Type B pancreatic cell (in vitro differentiated cells): ENCODE results near the gene LRP1B. TPM values are rescaled to one million over a fixed set of nuclear protein-coding genes. Genes with fewer than 3 reads are reported as not detected.

ENCODE experiments used
- DNase-seq: peaks from one replicate; pipeline ENCODE4 v3.0.0; 2021; ENCODE audit warnings: mixed read lengths; ENCODE audit not compliant: unreplicated experiment; ENCODE audit errors: extremely low spot score
- H3K27ac Mint-ChIP-seq: 2 replicates; pipeline ENCODE4 v1.8.0; 2021; ENCODE audit warnings: mild to moderate bottlenecking, mixed read lengths
- H3K27me3 Mint-ChIP-seq: 2 replicates; pipeline ENCODE4 v1.8.0; 2021; ENCODE audit warnings: mixed read lengths
- H3K36me3 Mint-ChIP-seq: 2 replicates; pipeline ENCODE4 v1.8.0; 2021; ENCODE audit warnings: mixed read lengths
- H3K4me1 Mint-ChIP-seq: one replicate; pipeline ENCODE4 v1.8.0; 2021; ENCODE audit warnings: mixed read lengths; ENCODE audit not compliant: unreplicated experiment
- H3K4me3 Mint-ChIP-seq: 2 replicates; pipeline ENCODE4 v1.8.0; 2021; ENCODE audit warnings: mild to moderate bottlenecking, mixed read lengths
- H3K9me3 Mint-ChIP-seq: 2 replicates; pipeline ENCODE4 v1.8.0; 2021; ENCODE audit warnings: mixed read lengths
- total RNA-seq: library from RNA; stranded (reverse); gene quantifications from 2 replicates; pipeline ENCODE4 v1.2.1, GENCODE V29; 2021; ENCODE audit warnings: low replicate concordance
- TF ChIP-seq, protein P1 (sequence below): fragments of 200-600 bp; sonication (generic); conservative IDR thresholded peaks from 2 replicates; pipeline ENCODE4 v1.5.0; 2021; ENCODE audit warnings: antibody characterized with exemption, mild to moderate bottlenecking

The LRP1B gene
- total RNA-seq, 1 donor from 2014 or later = 16.0 TPM

DNA sequence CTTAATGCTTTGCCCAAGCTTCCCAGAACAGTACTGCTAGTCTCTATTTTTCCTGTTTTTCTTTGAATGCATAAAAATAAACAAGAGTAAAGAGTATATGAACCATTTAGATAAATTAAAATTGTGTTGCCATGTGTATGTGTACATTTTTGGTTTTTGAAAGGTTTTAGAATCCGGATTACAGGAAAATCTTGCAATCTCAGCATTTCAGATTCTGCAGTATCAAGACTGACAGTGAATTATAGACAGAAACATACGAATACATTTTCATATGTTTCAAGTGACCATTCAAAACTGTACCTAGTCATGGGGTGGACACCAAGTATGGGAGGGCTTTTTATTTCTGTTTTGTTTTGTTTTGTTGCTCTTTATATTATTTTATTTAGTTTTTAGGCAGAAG, 604.1 kb downstream of the LRP1B start:
- Mint-ChIP-seq H3K4me3 (no peak overlapping the region), H3K27me3 (no peaks in the 10 kb centered on the region), H3K9me3 (no peaks in the 10 kb centered on the region), H3K27ac (no peak overlapping the region), H3K4me1 (peaks cover 4% of the 10 kb centered on the region), H3K36me3 (no peaks in the 10 kb centered on the region)
- TF ChIP-seq, protein P1, sequence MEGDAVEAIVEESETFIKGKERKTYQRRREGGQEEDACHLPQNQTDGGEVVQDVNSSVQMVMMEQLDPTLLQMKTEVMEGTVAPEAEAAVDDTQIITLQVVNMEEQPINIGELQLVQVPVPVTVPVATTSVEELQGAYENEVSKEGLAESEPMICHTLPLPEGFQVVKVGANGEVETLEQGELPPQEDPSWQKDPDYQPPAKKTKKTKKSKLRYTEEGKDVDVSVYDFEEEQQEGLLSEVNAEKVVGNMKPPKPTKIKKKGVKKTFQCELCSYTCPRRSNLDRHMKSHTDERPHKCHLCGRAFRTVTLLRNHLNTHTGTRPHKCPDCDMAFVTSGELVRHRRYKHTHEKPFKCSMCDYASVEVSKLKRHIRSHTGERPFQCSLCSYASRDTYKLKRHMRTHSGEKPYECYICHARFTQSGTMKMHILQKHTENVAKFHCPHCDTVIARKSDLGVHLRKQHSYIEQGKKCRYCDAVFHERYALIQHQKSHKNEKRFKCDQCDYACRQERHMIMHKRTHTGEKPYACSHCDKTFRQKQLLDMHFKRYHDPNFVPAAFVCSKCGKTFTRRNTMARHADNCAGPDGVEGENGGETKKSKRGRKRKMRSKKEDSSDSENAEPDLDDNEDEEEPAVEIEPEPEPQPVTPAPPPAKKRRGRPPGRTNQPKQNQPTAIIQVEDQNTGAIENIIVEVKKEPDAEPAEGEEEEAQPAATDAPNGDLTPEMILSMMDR = no peak
- DNase-seq = no peak

DNA sequence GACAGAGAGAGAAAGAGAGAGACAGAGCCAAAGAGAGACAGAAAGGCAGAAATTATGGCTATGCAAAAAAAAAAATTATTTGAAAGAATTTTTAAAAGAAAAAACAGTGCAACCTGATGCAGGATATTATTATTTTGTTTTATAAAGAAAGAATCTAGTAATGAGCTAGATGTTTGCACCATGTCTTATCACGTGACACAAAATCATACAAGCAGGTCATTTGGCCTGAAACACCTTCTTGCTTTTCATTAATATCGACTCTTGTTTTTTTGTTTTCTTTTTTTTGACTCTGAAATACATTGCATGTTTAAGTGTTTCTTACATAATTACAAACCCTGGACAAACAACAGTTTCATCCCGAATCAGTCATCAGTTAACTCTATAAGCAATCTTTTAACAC, 606.0 kb downstream of the LRP1B start:
- Mint-ChIP-seq H3K27ac (no peak overlapping the region), H3K4me3 (no peak overlapping the region), H3K4me1 (peaks cover 4% of the 10 kb centered on the region), H3K27me3 (no peaks in the 10 kb centered on the region), H3K9me3 (no peaks in the 10 kb centered on the region), H3K36me3 (no peaks in the 10 kb centered on the region)
- TF ChIP-seq, protein P1 = no peak
- no peak for DNase-seq

DNA sequence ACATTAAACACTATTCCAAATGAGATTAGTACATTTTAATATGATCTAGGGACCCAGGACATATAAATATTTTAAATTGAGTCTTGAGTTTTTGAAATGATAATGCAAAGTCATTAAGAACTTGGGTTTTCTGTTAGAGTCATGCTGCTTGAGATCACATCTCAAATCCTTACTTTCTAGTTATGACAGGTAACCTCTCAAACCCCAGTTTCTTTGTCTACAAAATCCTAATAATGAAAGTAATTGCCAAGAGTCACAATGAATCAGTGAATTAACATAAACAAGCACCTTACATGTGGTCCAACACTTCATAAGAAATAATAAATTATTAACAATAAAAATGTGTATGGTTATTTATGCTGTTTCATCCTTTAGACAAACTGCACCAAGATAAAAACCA, 607.6 kb downstream of the LRP1B start:
- TF ChIP-seq, protein P1 = no peak
- Mint-ChIP-seq H3K4me1 (peaks cover 4% of the 10 kb centered on the region), H3K9me3 (no peaks in the 10 kb centered on the region), H3K4me3 (no peak overlapping the region), H3K27ac (no peak overlapping the region), H3K36me3 (no peaks in the 10 kb centered on the region), H3K27me3 (no peaks in the 10 kb centered on the region)
- no peak for DNase-seq

DNA sequence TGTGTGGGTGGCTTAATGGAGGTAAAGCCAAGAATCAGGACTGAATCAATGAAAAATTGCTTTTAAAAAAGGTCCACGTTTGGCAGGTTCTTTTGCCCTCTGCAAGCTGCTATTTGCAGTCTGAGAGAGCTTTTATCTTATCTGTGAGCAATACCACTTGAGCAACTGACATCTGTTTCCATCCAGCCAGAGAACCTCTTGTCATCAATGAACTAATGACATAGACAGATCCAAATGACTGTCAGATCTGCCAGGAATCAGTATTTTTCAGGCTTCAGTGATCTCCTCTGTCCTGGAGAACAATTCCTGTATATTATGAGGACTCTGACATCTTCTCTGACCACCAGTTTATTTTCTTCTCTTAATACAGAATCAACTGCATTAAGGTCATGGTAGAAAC, 608.1 kb downstream of the LRP1B start:
- Mint-ChIP-seq H3K9me3 (no peaks in the 10 kb centered on the region), H3K4me3 (no peak overlapping the region), H3K27me3 (no peaks in the 10 kb centered on the region), H3K27ac (no peak overlapping the region), H3K4me1 (peaks cover 4% of the 10 kb centered on the region), H3K36me3 (no peaks in the 10 kb centered on the region)
- TF ChIP-seq, protein P1 = no peak
- no peak for DNase-seq

DNA sequence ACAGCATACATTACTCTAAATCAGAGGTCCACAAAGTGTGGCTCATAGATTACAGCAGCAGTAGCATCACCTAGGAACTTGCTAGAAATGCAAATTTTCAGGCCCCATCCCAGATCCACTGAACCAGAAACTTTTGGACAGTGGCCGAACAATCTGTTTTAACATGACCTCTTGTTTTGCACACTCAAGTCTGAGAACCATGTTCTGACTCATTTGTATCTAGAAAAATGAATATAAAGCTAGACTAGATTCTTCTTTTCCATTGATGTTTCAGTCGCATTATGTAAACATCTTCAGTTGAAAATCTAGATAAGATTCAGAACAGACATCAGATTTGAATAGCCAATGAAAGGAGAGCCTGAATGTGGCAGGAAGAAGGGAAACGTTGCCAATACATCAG, 608.8 kb downstream of the LRP1B start:
- peaks cover 4% of the 10 kb centered on the region for H3K4me1 Mint-ChIP-seq

More for the DNA sequence above, 608.8 kb downstream of the LRP1B start:
- TF ChIP-seq, protein P1 = no peak
- H3K9me3 Mint-ChIP-seq = no peaks in the 10 kb centered on the region
- no peaks in the 10 kb centered on the region for H3K36me3 Mint-ChIP-seq
- H3K4me3 Mint-ChIP-seq = no peak overlapping the region
- H3K27ac Mint-ChIP-seq = no peak overlapping the region
- no peaks in the 10 kb centered on the region for H3K27me3 Mint-ChIP-seq
- no peak for DNase-seq
